OCI-LY3 (cell line): ENCODE data around the gene KMT5B.
A peak's percentile ranks its signal among the peaks of the same experiment; 100 is the strongest.
"Not testable (repeated sequence)": the region's sequence is repeated elsewhere in the genome, so short reads cannot be mapped to it uniquely, and the experiment has no call there.

Experiments
- H2AFZ ChIP-seq: fragments of 200-600, 300-600 bp; shearing (Covaris generic); 2 replicates; pipeline ENCODE4 v1.6.0; 2014; ENCODE audit warnings: antibody characterized with exemption, low read depth, low read length
- H3K27ac ChIP-seq: fragments of 200-600, 300-600 bp; sonication (generic); 2 replicates; pipeline ENCODE4 v1.5.1; 2014; ENCODE audit warnings: mild to moderate bottlenecking, low read length, moderate library complexity, mixed read lengths
- H3K27me3 ChIP-seq: fragments of 200-600, 300-600 bp; sonication (generic); 2 replicates; pipeline ENCODE4 v1.6.1; 2014; ENCODE audit warnings: low read depth, low read length, mixed read lengths
- H3K36me3 ChIP-seq: fragments of 200-600, 300-600 bp; sonication (generic); replicated peaks from 2 replicates; pipeline ENCODE3; 2014; ENCODE audit warnings: low read depth, low read length, mixed read lengths
- H3K4me1 ChIP-seq: fragments of 300-600, 200-600 bp; sonication (generic); 2 replicates; pipeline ENCODE4 v1.6.1; 2014; ENCODE audit warnings: low read length, mixed read lengths
- H3K4me2 ChIP-seq: fragments of 200-600, 300-600 bp; sonication (generic); 2 replicates; pipeline ENCODE4 v1.6.1; 2014; ENCODE audit warnings: low read length, mixed read lengths
- H3K4me3 ChIP-seq: fragments of 300-600, 200-600 bp; sonication (generic); 2 replicates; pipeline ENCODE4 v1.5.1; 2014; ENCODE audit warnings: antibody characterized with exemption, mild to moderate bottlenecking, low read length, moderate library complexity
- H3K79me2 ChIP-seq: fragments of 300-600, 200-600 bp; shearing (Covaris generic); 2 replicates; pipeline ENCODE4 v1.6.1; 2014; ENCODE audit warnings: mild to moderate bottlenecking, low read length, mixed read lengths
- H3K9ac ChIP-seq: fragments of 300-600, 200-600 bp; shearing (Covaris generic); 2 replicates; pipeline ENCODE4 v1.6.0; 2014; ENCODE audit warnings: mild to moderate bottlenecking, low read length, moderate library complexity
- H3K9me3 ChIP-seq: fragments of 200-600, 300-600 bp; shearing (Covaris generic); 2 replicates; pipeline ENCODE4 v1.6.1; 2014; ENCODE audit warnings: low read length, mixed read lengths; ENCODE audit not compliant: insufficient read depth
- H4K20me1 ChIP-seq: fragments of 200-600, 300-600 bp; sonication (generic); 2 replicates; pipeline ENCODE4 v1.6.1; 2016; ENCODE audit warnings: low read length, mixed read lengths; ENCODE audit not compliant: insufficient read depth
- CTCF ChIP-seq: fragments of 200-600, 300-600 bp; sonication (generic); IDR thresholded peaks from 2 replicates; pipeline ENCODE4 v1.5.1; 2014; ENCODE audit warnings: antibody characterized with exemption, low read length, low read depth
- EZH2phosphoT487 ChIP-seq: fragments of 200-600 bp; shearing (Covaris generic); IDR thresholded peaks from 2 replicates; pipeline ENCODE4 v1.6.1; 2018; ENCODE audit warnings: antibody characterized with exemption, mixed run types, low read depth

The KMT5B gene

GRCh38 chr11:68256331-68256741, 43.2 kb upstream of the KMT5B start:
- TF ChIP-seq EZH2phosphoT487, result no peak
- TF ChIP-seq CTCF, result no peak
- Histone ChIP-seq H3K36me3 (peaks cover 14% of the 10 kb centered on the region), H3K4me2 (no peak overlapping the region), H3K27me3 (no peaks in the 10 kb centered on the region), H4K20me1 (no peaks in the 10 kb centered on the region; the same call in 1 of the 2 replicates), H3K9me3 (no peaks in the 10 kb centered on the region), H3K79me2 (no peaks in the 10 kb centered on the region), H3K4me1 (peaks cover 10% of the 10 kb centered on the region), H3K4me3 (no peak overlapping the region), H2AFZ (no peak overlapping the region), H3K9ac (no peak overlapping the region), H3K27ac (no peak overlapping the region)

- no peak overlapping the region for H3K4me2 ChIP-seq
- no peak for TF ChIP-seq EZH2phosphoT487
- TF ChIP-seq CTCF, result no peak
- H3K27me3 ChIP-seq, result no peaks in the 10 kb centered on the region
- H3K79me2 ChIP-seq, result no peaks in the 10 kb centered on the region
- H3K27ac ChIP-seq, result no peak overlapping the region
- H4K20me1 ChIP-seq, result no peaks in the 10 kb centered on the region; the same call in 1 of the 2 replicates
- H3K4me3 ChIP-seq, result no peak overlapping the region
- 0 out of 2 replicates have a peak, but pooled peaks cover 1% of the 10 kb centered on the region for H3K9me3 ChIP-seq
- peaks cover 12% of the 10 kb centered on the region for H3K4me1 ChIP-seq
- peaks cover 7% of the 10 kb centered on the region for H3K36me3 ChIP-seq
- H3K9ac ChIP-seq, result no peak overlapping the region
- no peak overlapping the region for H2AFZ ChIP-seq
Measured at GRCh38 chr11:68255526-68255925, 42.4 kb upstream of the KMT5B start.

- no peaks in the 10 kb centered on the region for H3K36me3 ChIP-seq
- 0 out of 2 replicates have a peak, but pooled peaks cover 3% of the 10 kb centered on the region for H3K9me3 ChIP-seq
- no peak overlapping the region for H3K9ac ChIP-seq
- no peak overlapping the region for H3K4me3 ChIP-seq
- no peak overlapping the region for H3K27ac ChIP-seq
- H3K79me2 ChIP-seq, result no peaks in the 10 kb centered on the region
- no peak for TF ChIP-seq CTCF
- TF ChIP-seq EZH2phosphoT487, result no peak
- no peaks in the 10 kb centered on the region for H3K27me3 ChIP-seq
- H3K4me1 ChIP-seq, result peaks cover 12% of the 10 kb centered on the region
- H2AFZ ChIP-seq, result no peak overlapping the region
- H4K20me1 ChIP-seq, result no peaks in the 10 kb centered on the region; the same call in 1 of the 2 replicates
- no peak overlapping the region for H3K4me2 ChIP-seq
Measured at GRCh38 chr11:68254421-68254820, 41.3 kb upstream of the KMT5B start.

GRCh38 chr11:68251765-68252164, 38.7 kb upstream of the KMT5B start:
- H3K36me3 ChIP-seq, result no peaks in the 10 kb centered on the region
- no peak overlapping the region for H3K27ac ChIP-seq
- H3K27me3 ChIP-seq, result no peaks in the 10 kb centered on the region
- no peaks in the 10 kb centered on the region for H4K20me1 ChIP-seq
- H3K9ac ChIP-seq, result no peak overlapping the region
- H3K4me3 ChIP-seq, result no peak overlapping the region
- no peak overlapping the region for H2AFZ ChIP-seq
- no peak for TF ChIP-seq EZH2phosphoT487
- no peak for TF ChIP-seq CTCF
- no peaks in the 10 kb centered on the region for H3K79me2 ChIP-seq
- H3K4me1 ChIP-seq, result peaks cover 6% of the 10 kb centered on the region
- 0 out of 2 replicates have a peak, but pooled peaks cover 3% of the 10 kb centered on the region for H3K9me3 ChIP-seq
- H3K4me2 ChIP-seq, result peak overlapping the region; percentile 6; the same call in 1 of the 2 replicates

- H3K4me2 ChIP-seq, H4K20me1 ChIP-seq, H3K27ac ChIP-seq, H3K79me2 ChIP-seq, H3K36me3 ChIP-seq, H3K4me1 ChIP-seq, H3K4me3 ChIP-seq, H3K9me3 ChIP-seq, H3K27me3 ChIP-seq, H2AFZ ChIP-seq, H3K9ac ChIP-seq: not testable (repeated sequence)
Measured at GRCh38 chr11:68244912-68245311, 31.8 kb upstream of the KMT5B start.

- not testable (repeated sequence) for H3K4me1 ChIP-seq, H3K27me3 ChIP-seq, H3K4me2 ChIP-seq, H2AFZ ChIP-seq, H3K79me2 ChIP-seq, H3K9me3 ChIP-seq, H4K20me1 ChIP-seq, H3K36me3 ChIP-seq, H3K9ac ChIP-seq, H3K27ac ChIP-seq, H3K4me3 ChIP-seq
Measured at GRCh38 chr11:68243847-68244246, 30.8 kb upstream of the KMT5B start.
